Activated CD4-positive, alpha-beta T cell treated with anti-CD3 and anti-CD28 coated beads, Interleukin-2, Interleukin-4, amounts not matched to agents 100 ng/mL and 50 ng/mL, durations not matched to agents 16 hours and 8 hours (primary cell): Measurements from ENCODE around the gene GPR137.
"Not testable (repeated sequence)": the region's sequence is repeated elsewhere in the genome, so short reads cannot be mapped to it uniquely, and the experiment has no call there.

Source experiments
- DNase-seq: peaks from one replicate; pipeline ENCODE4 v3.0.0-alpha.2; 2020; ENCODE audit warnings: low spot score

Gene GPR137

GRCh38 chr11:64321026-64321425 lies 35.4 kb downstream of the GPR137 start:
- DNase-seq = no peak

GRCh38 chr11:64321533-64321932 lies 35.9 kb downstream of the GPR137 start:
- DNase-seq = no peak

- no peak for DNase-seq
These were observed 37.2 kb downstream of the GPR137 start for GRCh38 chr11:64322925-64323260.

DNA sequence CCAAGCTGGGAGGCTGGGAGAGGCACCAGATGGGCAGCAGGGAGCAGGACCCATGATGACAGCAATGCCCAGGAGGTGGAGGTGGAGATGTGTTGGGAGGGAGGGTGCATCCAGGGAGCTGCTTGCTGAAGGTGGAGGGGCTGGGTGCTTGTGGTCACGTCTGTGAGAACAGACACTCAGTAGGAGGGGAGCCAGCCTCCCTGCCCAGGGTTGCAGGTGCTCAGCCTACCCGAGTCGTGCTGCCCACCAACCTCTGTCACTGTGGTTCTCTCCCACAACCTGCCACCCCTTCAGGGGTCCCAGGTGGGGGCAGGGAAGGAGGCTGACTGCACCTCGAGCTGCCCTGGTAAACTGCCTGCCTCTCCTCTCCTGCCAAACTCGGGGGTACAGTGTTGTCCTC lies 37.7 kb downstream of the GPR137 start:
- DNase-seq = no peak

GRCh38 chr11:64323984-64324383 lies 38.3 kb downstream of the GPR137 start:
- DNase-seq = not testable (repeated sequence)

- DNase-seq = no peak
These were observed 39.2 kb downstream of the GPR137 start for GRCh38 chr11:64324692-64325469.

- no peak for DNase-seq
These were observed 41.7 kb downstream of the GPR137 start for GRCh38 chr11:64327375-64327774.

DNA sequence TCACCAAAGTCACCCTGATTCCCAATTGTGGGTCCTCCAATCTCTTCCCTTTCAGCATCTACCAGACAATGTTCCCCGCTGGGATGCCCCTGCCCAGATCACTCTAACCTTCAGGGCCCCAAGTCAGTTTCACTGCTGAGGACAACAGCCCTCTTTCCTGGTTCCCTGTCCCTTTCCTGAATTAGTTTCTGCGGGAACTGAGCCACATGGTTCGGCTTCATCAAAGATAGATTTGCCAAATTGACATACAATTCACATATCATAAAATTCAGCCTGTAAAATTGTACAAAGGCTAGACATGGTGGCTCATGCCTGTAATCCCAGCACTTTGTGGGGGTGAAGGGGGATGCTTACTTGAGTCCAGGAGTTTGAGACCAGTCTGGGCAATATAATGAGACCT lies 42.3 kb downstream of the GPR137 start:
- no peak for DNase-seq

DNA sequence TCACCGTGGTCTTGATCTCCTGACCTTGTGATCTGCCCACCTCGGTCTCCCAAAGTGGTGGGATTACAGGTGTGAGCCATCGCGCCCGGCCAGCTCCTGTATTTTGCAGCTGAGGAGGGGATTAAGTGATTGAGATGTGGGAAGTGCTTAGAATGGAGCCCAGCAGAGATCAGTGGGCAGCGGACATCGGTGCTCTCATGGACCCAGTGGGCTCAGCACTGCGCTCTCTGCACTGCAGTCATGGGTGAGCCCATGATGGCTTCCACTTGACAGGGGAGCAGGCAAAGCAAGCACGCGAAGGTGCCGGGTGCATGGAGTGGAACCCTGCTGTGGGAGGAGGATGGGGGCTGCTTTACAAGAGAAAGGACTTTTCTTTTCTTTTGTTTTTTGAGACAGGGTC lies 45.2 kb downstream of the GPR137 start:
- DNase-seq = no peak

DNA sequence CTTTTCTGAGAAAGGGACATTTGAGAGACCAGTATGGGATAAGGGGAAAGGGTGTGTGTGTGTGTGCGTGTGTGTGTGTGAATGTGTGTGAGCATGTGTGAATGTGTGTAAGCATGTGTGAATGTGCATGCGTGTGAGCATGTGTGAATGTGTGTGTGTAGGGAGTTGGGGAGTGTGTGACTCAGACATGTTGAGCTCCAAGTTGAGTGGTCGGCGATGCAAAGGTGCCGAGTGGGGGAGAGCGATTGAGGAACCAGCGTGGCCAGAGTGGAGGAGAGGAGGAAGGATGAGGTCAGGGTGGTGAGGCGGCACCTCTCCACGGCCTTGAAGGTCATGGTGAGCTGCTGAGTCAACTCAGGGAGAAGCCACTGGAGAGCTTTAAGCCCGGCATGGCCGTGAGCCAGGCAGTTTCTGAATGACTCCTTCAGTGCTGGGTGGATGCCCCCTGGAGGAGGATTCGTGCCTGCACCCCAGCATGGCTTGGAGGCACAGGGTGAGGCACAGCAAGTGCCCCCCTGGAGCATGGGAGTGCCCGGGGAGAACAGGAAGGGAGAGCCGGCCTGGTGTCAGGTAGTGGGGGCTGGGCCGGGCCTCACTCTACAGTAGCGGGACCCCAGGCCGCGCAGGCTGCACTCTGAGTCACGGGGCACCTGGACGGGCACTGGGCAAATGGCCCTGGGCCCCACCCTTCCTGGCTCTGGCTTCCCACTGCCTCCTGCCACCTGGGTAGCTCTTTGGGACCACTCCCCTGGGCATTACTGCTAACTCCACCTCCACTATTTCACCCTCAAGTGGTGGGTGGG lies 46.1 kb downstream of the GPR137 start:
- peak; percentile 92 for DNase-seq

- no peak for DNase-seq
These were observed 47.9 kb downstream of the GPR137 start for GRCh38 chr11:64333556-64333955.

DNA sequence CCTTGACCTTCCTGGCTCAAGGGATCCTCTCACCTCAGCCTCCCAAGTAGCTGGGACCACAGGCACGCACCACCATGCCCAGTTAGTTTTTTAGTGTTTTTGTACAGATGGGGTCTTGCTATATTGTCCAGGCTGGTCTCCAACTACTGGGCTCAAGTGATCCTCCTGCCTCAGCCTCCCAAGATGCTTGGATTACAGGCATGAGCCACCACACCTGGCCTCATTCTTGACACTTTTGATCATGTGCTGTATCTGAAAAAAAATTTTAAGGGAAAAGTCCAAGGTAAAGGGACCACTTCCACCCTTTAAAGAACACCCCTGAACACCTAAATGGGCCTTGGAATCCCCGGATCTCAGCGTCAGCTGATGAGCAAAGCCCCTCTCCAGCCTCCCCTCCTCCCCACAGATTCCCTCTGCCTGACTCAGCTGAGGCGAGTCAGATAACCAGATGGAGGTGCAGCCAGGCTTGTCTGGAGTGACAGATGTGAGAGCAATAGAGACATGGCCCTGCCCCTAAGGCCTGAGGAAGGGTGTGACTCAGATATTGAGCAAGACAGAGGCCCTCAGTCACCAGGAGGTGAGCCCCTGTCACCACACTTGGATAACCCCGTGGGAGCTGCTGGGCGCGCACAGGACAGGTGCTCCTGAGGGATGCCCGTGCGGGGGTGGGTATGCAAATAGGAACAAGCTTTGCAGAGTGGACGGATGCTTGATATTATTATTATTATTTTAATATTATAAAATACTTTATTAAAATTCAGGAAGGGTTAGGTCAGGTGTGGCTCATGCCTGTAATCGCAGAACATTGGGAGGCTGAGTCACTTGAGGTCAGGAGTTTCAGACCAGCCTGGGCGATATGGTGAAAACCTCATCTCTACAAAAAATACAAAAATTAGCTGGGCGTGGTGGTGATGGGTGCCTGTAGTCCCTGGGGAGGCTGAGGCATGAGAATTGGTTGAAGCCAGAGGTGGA lies 49.4 kb downstream of the GPR137 start:
- peak; percentile 60 for DNase-seq

DNA sequence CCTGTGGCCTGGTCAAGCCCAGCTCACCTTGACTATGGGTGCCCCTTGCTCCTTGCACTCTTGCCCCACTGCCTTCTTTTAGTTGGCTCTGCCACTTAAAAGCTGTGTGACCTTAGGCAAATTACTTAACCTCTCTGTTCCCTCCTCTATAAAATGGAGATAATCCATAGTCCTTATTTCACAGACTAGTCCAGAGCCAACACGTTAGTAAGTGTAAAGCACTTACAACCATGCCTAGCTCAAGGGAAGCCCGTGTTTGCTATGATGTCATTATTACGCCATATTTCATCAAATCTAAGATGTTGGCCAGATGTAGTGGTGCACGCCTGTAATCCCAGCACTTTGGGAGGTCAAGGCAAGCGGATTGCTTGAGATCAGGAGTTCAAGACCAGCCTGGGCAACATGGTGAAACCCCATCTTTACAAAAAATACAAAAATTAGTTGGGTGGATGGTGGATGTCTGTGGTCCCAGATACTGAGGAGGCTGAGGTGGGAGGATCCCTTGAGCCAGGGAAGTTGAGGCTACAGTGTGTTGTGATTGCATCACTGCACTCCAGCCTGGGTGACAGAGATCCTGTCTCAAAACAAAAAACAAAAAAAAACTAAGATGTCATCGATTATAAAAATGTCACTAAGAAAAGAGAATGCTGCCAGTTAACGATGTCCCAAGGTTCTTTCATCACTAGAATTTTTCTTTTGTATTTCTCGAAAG lies 52.0 kb downstream of the GPR137 start:
- DNase-seq = no peak

DNA sequence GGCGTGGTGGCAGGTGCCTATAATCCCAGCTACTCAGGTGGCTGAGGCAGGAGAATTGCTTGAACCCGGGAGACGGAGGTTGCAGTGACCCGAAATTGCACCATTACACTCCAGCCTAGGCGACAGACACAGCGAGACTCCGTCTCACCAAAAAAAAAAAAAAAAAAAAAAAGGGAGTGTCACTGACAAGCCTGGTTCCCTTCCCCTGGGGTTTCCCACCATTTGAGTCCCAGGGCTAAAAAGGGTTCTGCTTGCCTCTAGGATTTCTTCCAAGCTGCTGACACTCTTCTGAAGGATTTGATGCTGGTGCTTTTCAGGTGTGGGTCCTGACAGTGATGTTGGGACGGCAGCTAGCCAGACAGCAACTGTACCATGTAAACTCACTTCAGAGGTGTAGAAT lies 53.1 kb downstream of the GPR137 start:
- no peak for DNase-seq
